Stimulated activated CD8-positive, alpha-beta memory T cell treated with anti-CD3 and anti-CD28 coated beads, Interleukin-4, amount 100 ng/mL, for 24 hours (primary cell): ENCODE data around the gene VSTM5.

Source experiments
- DNase-seq: peaks from one replicate; pipeline ENCODE4 v3.0.0-alpha.2; 2020; ENCODE audit warnings: low read depth

The VSTM5 gene

GRCh38 chr11:93842461-93842860, 8.0 kb downstream of the VSTM5 start:
- no peak for DNase-seq

GRCh38 chr11:93842034-93842433, 8.4 kb downstream of the VSTM5 start:
- no peak for DNase-seq

GRCh38 chr11:93841446-93841845, 9.0 kb downstream of the VSTM5 start:
- no peak for DNase-seq

GRCh38 chr11:93840981-93841380, 9.4 kb downstream of the VSTM5 start:
- no peak for DNase-seq

DNA sequence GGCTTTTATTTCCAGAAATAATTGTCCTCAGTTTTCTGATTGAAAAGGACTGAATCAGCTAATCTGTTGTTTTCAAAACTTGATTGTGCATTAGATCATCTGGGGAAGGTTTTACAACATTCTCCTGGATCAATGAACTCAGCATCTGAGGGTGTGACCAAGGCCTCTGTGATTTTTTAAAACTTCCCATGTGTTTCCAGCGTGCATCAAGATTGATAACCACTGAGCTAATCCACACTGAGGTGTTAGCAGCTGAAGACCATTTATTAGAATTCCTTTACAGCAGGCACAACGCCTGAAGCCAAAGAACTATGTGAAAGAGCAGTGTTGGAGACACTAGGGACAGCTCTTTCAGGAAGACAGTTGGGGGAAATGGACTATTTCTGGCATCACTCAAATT, 10.2 kb downstream of the VSTM5 start:
- DNase-seq: no peak

DNA sequence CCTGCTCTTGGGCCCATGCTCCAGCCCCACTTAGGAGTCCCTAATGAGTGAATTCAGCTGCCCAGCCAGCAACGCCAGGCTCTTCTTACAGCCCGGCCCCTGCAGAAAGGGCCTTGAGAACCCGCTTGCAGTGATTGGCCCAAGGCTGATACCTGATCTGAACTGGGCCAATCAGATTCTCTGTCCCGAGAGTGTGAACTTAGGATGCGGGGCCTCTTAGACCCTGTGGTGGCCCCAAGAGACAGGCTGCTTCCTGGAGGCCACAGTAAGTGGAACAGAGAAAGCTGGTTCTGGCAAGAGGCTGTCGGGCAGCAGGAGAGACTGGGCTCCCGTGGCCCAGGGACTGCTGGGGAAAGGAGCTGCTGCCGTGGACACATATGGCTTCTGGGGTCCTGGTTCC, 11.5 kb downstream of the VSTM5 start:
- DNase-seq: no peak

- DNase-seq: no peak
These were observed 17.6 kb downstream of the VSTM5 start for GRCh38 chr11:93832780-93833179.

GRCh38 chr11:93831343-93832127, 18.9 kb downstream of the VSTM5 start:
- no peak for DNase-seq

- DNase-seq: no peak
These were observed 20.8 kb downstream of the VSTM5 start for GRCh38 chr11:93829598-93829997.

- no peak for DNase-seq
These were observed 23.1 kb downstream of the VSTM5 start for GRCh38 chr11:93827363-93827762.

- no peak for DNase-seq
These were observed 27.2 kb downstream of the VSTM5 start for GRCh38 chr11:93823210-93823609.

GRCh38 chr11:93822359-93822758, 28.1 kb downstream of the VSTM5 start:
- no peak for DNase-seq

DNA sequence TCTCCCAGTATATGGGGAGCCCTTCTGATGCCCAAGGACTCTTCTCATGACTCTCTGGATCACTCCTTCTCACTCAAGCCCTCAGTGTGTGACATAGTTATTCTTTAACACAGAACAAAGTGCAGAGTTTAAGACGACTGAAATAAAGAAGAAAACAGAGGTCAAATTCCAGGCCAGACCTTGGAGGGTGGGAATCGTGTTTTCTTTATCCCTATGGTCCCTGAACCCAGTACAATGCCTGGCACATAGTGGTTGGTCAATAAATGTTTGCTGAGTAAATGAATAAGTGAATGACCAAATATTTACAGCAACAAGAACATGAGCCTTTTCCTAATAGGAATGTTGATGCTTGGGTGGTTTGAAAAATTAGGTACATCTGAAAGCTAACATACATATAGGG, 28.8 kb downstream of the VSTM5 start:
- no peak for DNase-seq

DNA sequence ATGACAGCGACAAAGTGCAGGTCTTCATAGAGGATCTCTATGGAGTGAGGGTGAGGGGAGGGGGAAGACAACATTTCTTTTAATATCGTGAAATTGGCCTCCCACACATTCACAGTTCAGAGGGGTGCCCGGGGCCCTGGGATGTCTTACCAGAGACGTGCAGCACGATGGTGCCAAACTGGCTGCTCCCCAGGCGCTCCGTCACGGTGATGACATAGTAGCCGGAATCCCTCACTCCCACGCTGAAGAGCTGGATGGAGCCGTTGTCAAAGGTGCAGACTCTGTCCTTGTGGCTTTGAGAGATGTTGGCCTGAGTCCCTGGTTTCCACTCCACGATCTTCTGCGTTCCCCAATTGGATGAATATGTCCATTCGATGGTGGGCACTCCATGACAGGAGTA, 29.6 kb downstream of the VSTM5 start:
- DNase-seq: no peak

GRCh38 chr11:93819966-93820695, 30.3 kb downstream of the VSTM5 start:
- no peak for DNase-seq

DNA sequence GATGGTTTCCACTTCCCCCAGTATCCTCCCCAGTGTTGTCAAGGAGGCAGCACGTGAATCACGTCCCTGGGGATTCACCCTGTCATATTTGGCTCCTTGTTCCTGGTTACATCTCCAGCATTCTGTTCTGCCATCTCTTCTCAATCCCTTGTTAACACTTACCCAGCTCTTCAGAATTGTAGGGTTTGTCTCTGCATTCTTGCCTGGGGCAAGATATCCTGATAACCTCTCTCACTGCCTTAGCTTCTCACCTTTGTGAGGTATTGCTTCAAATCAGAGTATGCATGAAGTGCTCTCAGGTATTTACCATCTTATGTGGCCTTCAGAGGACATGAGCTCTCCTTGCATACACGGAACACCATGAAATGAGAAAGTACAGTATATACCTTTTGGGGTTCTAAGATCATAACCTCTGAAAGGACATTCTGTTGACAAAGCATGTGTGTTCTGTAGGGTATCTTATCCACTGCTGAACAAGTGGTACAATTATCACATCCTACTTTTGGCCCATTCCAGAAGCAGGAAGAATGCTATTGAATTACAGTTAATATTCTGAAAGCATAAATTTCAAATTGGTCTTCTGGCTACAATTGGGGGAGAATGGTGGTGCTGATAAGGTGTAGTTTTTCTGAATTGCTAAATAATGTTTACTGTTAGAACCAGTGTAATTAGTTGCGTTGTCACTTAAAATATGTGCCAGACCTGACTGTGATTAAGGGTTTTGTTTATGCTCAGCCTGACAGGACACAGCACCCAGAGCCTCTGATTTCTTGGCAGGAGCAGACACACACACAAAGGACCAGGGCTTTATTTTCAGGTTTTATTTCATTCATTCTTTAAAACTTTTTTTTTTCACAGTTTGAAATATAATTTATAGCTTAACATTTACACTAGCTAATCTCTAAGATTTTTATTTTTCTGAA, 32.7 kb downstream of the VSTM5 start:
- no peak for DNase-seq

- DNase-seq: no peak
These were observed 35.3 kb downstream of the VSTM5 start for GRCh38 chr11:93814966-93815633.

- DNase-seq: no peak
These were observed 36.4 kb downstream of the VSTM5 start for GRCh38 chr11:93813974-93814373.

- DNase-seq: no peak
These were observed 42.4 kb downstream of the VSTM5 start for GRCh38 chr11:93807980-93808379.

GRCh38 chr11:93804879-93805278, 45.5 kb downstream of the VSTM5 start:
- DNase-seq: no peak

DNA sequence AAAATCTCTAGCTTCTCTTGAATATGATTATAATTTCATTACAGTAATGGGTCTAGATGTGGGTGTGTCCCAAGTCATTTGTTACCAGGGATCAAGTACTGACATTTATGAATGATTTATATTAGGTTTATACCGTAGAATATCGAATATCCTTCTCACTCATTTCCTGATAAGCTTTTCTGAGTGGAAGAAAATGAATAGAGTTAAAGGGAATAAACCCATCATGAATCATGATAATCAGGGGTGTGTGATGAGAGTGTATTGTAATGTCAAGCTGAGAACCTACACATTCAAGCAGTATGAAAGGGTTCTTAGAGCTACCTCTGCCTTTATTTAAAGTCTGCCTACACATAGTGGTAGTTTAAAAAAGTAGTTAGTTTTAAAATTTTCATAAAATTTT, 49.1 kb downstream of the VSTM5 start:
- DNase-seq: no peak
